GM18868 (cell line): ENCODE results near the gene USF3.
A peak's percentile ranks its signal among the peaks of the same experiment; 100 is the strongest.

Experiments used
- ATAC-seq: cut with Tn5 transposase; IDR thresholded peaks from one replicate; pipeline ENCODE4 v1.9.1; 2021; ENCODE audit warnings: mild to moderate bottlenecking, moderate library complexity; ENCODE audit not compliant: unreplicated experiment

USF3 gene

GRCh38 chr3:113615976-113616375 lies 80.5 kb downstream of the USF3 start:
- no peak for ATAC-seq

DNA sequence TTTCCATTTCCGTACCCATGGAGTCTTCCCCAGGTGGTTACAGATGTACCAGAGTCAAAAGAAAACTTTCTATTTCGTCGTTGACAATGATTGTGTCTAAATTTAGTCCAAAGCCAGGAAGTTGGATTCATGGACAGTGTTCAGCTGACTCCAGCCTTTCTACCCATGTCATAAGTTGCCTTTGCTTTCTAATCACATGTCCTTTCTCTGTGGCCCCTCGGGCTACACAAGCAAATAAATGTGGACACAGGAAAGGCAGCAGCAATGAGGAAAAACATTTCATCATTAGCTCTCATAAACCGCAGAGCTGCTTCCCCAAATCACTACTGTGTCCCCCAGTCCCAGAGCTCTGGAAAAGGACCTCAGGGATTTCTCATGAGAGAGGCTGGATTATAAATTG lies 82.0 kb downstream of the USF3 start:
- no peak for ATAC-seq

GRCh38 chr3:113607219-113607596 lies 89.2 kb downstream of the USF3 start:
- ATAC-seq = peak; percentile 19

GRCh38 chr3:113606539-113607218 lies 89.8 kb downstream of the USF3 start:
- peak; percentile 99 for ATAC-seq

- ATAC-seq = no peak
Measured at GRCh38 chr3:113602836-113603235, 93.6 kb downstream of the USF3 start.

GRCh38 chr3:113602256-113602655 lies 94.2 kb downstream of the USF3 start:
- no peak for ATAC-seq

GRCh38 chr3:113601240-113601639 lies 95.2 kb downstream of the USF3 start:
- no peak for ATAC-seq

- ATAC-seq = no peak
Measured at GRCh38 chr3:113600418-113601182, 95.8 kb downstream of the USF3 start.
